ENCODE measurements around the gene ITGB2. TPM values are rescaled to one million over a fixed set of nuclear protein-coding genes. Genes with fewer than 3 reads are reported as not detected.

ITGB2 gene
- total RNA-seq, 1 donor from 2014 or later, result 65.5 TPM

DNA sequence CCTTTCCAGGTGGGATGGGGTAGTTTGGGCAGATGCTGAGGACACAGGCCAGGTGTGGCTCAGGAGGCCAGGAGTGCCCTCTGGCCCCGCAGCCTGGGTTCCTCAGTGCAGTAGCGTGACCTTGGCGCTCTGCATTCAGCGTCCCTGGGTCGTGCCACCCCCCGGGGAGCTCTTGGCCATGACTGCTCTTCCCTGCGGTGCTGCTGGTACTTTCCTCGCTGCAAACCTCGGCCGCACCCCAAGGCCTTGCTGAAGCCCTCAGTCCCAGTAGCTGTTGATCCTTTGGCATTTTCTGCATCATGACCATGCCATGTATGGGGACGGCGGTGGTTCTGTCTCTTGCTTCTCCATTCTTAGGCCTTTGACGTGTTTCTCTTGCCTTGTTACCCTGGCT, 32.9 kb upstream of the ITGB2 start:
- intact Hi-C loops (cut with DNase I), result no loop called here
- Histone ChIP-seq H3K9me3 (no peaks in the 10 kb centered on the region), H3K4me1 (peaks cover 28 to 50% of the 10 kb centered on the region in 2 donors), H3K36me3 (peaks cover 0 to 5% of the 10 kb centered on the region in 2 donors), H3K27me3 (no peaks in the 10 kb centered on the region), H3K27ac (peak overlapping the region; percentile 82 to 96), H3K4me3 (no peak overlapping the region)
- TF ChIP-seq, protein P1, sequence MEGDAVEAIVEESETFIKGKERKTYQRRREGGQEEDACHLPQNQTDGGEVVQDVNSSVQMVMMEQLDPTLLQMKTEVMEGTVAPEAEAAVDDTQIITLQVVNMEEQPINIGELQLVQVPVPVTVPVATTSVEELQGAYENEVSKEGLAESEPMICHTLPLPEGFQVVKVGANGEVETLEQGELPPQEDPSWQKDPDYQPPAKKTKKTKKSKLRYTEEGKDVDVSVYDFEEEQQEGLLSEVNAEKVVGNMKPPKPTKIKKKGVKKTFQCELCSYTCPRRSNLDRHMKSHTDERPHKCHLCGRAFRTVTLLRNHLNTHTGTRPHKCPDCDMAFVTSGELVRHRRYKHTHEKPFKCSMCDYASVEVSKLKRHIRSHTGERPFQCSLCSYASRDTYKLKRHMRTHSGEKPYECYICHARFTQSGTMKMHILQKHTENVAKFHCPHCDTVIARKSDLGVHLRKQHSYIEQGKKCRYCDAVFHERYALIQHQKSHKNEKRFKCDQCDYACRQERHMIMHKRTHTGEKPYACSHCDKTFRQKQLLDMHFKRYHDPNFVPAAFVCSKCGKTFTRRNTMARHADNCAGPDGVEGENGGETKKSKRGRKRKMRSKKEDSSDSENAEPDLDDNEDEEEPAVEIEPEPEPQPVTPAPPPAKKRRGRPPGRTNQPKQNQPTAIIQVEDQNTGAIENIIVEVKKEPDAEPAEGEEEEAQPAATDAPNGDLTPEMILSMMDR (IDR thresholded peaks at IDR 0.05), result no peak
- no peak for DNase-seq (ENCODE audit: low spot score in 2 of 2)

DNA sequence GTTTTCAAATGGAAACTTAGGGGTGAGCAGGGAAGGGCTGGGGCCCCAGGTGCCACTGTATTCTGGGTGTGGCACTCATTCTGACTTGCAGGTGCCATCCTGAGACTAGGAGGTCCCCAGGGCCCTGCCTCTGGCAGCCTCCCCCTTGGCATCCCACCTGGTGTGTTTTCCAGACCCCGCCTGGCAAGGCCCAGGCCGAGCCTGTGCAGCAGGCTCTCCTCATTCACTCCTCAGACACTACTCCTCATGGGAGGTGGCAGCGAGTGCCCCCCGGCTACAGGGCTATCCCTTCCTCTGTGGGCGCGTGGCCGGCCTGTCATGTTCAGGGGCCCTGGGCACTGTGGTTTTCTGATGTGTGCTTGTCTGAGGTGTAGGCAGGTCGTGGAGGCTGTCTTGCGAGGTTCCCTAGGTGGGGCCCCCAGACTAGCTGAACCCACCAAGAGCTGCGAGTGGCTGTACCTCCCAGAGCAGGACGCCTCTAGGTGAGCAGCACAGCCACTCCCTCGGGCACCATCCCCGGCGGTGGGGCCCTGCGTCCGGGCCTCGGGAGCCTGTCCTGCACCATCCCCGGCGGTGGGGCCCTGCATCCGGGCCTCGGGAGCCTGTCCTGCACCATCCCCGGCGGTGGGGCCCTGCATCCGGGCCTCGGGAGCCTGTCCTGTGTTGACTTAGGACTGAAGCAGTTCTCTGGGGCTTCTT, 32.4 kb upstream of the ITGB2 start:
- DNase-seq (ENCODE audit: low spot score in 2 of 2), result no peak
- Histone ChIP-seq H3K36me3 (peaks cover 0 to 5% of the 10 kb centered on the region in 2 donors), H3K4me1 (peaks cover 23 to 44% of the 10 kb centered on the region in 2 donors), H3K4me3 (no peak overlapping the region), H3K9me3 (no peaks in the 10 kb centered on the region), H3K27ac (peak overlapping the region; percentile 82 to 96), H3K27me3 (no peaks in the 10 kb centered on the region)
- TF ChIP-seq, protein P1 (IDR thresholded peaks at IDR 0.05), result no peak
- intact Hi-C loops (cut with DNase I), result no loop called here

DNA sequence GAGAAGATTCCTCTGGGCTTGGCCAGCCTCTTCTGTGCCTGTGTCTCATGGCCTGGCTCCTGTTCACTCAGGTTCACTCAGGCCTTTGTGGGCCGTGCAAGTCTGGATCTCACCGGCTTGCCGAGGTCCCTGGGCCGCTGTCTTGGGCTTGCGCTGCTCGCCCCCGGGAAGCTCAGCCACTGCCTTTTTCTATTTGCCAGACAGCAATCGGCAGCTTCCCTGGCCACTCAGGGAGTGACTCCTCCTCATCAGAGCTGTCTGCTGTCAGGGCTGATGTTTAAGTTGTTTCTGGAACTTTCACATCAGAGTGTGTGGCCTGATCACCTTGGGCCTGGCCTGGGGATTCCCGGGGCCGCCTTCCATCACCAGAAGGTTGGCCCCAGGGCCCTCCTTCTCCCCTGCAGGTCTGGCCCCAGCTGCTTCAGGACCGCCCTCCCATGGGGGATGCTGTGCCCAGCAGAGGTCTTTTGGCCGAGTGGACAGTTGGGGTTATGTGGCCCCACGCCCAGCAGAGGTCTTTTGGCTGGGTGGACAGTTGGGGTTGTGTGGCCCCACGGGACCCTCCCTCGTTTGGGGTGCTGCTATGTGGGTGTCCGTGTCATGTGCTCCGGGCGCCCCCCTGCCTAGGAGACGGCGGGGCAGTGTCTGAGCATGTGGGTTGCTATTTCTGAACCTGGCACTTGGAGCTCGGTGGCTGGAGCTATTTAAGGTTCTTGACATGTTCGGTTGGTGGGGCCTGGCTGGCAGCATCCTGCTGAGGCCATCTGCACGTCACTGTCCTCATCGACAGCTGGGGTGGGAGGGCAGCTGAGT, 31.6 kb upstream of the ITGB2 start:
- Histone ChIP-seq H3K27me3 (no peaks in the 10 kb centered on the region), H3K36me3 (peaks cover 0 to 5% of the 10 kb centered on the region in 2 donors), H3K4me1 (peaks cover 23 to 40% of the 10 kb centered on the region in 2 donors), H3K27ac (peak overlapping the region; percentile 82 to 96), H3K4me3 (peak overlapping the region in 1 of 2 donors; percentile 27), H3K9me3 (no peaks in the 10 kb centered on the region)
- intact Hi-C loops (cut with DNase I), result no loop called here
- TF ChIP-seq, protein P1 (IDR thresholded peaks at IDR 0.05), result no peak
- peak in 1 of 2 donors; percentile 86 for DNase-seq (ENCODE audit: low spot score in 2 of 2)

DNA sequence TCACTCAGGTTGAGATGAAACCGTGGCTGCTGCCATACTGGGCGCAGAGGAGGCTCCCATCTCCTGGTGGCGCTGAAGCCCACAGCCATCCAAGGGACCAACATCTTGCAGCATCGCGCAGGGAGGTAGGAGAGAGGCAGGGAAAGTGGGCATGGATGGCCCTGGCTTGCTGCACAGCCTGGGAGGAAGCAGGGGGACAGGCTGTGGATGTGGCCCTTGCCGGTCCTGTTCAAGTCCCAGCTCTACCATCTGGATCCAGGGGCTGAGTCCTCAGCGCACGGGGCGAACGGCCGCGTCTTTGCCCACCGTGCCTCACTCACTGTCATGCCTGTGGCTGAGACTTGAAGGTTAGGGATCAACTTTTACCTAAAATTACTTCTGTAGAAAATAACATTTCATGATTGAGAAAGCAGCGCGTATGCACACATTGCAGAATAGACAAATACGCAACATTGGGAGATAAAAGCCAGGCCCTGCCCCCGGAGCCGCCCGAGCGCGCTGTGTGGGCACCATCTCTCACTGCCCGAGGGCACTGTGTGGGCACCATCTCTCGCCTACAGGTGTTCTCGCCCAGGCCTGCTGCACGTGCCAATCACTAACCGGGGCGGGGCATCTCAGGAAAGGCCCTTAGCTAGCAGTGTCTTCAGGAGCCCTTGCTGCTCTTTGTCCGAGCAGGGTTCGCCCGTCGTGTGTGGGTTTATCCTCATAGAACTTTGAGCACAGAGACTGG, 30.7 kb upstream of the ITGB2 start:
- peak overlapping the region; percentile 82 to 96 for H3K27ac ChIP-seq
- H3K4me3 ChIP-seq, result no peak overlapping the region
- intact Hi-C loops (cut with DNase I), result loop anchor here (2.0 kb wide), 1 partner anchor 99 kb away; no protein-coding TSS in a partner anchor
- H3K36me3 ChIP-seq, result no peaks in the 10 kb centered on the region
- H3K4me1 ChIP-seq, result peaks cover 23 to 40% of the 10 kb centered on the region in 2 donors
- no peaks in the 10 kb centered on the region for H3K27me3 ChIP-seq
- H3K9me3 ChIP-seq, result no peaks in the 10 kb centered on the region
- DNase-seq (ENCODE audit: low spot score in 2 of 2), result no peak
- TF ChIP-seq, protein P1 (IDR thresholded peaks at IDR 0.05), result no peak

DNA sequence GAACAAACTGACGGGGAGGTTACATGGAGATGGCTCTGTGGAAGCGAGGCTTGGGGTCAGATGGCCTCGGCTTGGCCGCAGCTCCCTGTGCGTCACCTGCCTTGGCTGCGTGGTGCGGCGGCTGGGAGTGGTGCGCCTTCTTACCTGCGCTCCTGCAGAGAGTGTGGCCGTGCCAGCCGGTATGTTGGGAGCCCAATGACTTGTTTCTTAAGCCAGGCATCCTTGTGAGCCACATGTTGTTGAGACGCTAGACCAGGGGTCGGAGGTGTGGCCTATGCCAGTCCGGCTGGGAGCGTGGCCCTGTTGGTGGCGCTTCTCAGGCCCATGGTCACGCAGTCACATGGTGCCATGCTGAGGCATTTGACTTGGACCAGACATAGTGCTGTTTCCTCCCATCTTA, 29.7 kb upstream of the ITGB2 start:
- H3K27ac ChIP-seq, result peak overlapping the region; percentile 82 to 96
- H3K4me1 ChIP-seq, result peaks cover 23 to 40% of the 10 kb centered on the region in 2 donors
- peak overlapping the region in 1 of 2 donors; percentile 10 for H3K4me3 ChIP-seq

More for the DNA sequence above, 29.7 kb upstream of the ITGB2 start:
- no peaks in the 10 kb centered on the region for H3K9me3 ChIP-seq
- TF ChIP-seq, protein P1 (IDR thresholded peaks at IDR 0.05), result no peak
- peaks cover 0 to 3% of the 10 kb centered on the region in 2 donors for H3K36me3 ChIP-seq
- H3K27me3 ChIP-seq, result no peaks in the 10 kb centered on the region
- no peak for DNase-seq (ENCODE audit: low spot score in 2 of 2)
- intact Hi-C loops (cut with DNase I), result loop anchor here (2.0 kb wide), 1 partner anchor 100 kb away; no protein-coding TSS in a partner anchor
